Stimulated activated CD4-positive, alpha-beta T cell treated with anti-CD3 and anti-CD28 coated beads, TNF-alpha, amount 100 ng/mL, for 4 hours (primary cell): ENCODE results near the gene PRKCA.
"Not testable (repeated sequence)": the region's sequence is repeated elsewhere in the genome, so short reads cannot be mapped to it uniquely, and the experiment has no call there.

ENCODE experiments used
- DNase-seq, 3 experiments: peaks; one replicate each; pipeline ENCODE4 v3.0.0-alpha.2; 2020; ENCODE audit warnings: low read depth in 3 of 3

Gene PRKCA

DNA sequence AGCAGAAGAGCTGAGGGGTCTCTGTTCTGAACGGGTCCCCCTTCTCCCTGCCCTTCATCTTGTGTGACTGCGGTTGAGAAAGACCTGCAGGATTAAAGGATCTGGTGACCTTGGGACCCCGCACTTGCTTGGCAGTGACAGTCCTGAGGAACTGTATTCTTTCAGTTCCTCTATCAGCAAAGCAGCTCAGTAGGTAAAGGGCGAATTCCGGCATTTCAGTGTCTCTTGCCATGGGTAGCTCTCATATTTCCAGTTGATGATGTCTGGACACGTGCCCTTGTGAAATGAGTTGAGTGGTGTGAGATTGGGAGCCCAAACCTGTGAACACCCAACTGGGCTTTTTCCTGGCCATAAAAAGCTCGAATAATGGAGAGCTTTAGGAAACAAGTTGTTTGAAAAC lies 135.7 kb downstream of the PRKCA start:
- DNase-seq = no peak

GRCh38 chr17:66441101-66441661 lies 138.8 kb downstream of the PRKCA start:
- no peak for DNase-seq

- DNase-seq = no peak
These were observed 140.8 kb downstream of the PRKCA start for GRCh38 chr17:66443166-66443565.

GRCh38 chr17:66443606-66444005 lies 141.2 kb downstream of the PRKCA start:
- DNase-seq = no peak

- no peak for DNase-seq
These were observed 141.6 kb downstream of the PRKCA start for GRCh38 chr17:66444031-66444430.

- no peak for DNase-seq
These were observed 142.8 kb downstream of the PRKCA start for GRCh38 chr17:66445229-66445628.

DNA sequence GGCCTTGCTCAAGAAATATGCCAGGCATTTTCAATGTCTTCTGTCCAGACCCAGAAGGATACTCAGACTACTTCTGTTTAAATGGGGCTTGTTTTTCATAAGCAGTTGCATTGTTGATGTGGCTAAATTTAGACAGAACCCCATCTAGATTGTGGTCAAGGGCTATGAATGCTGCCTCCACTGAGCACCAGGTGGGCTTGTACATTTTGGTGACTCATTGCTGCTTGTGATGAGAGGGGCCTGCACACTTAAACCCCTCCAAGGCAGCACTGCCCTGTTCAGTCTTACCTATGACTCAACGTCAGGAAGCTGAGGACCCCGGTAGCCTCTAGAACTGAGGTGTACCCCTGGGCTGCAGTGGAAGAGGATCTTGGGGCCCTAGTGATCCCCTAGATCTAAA lies 144.0 kb downstream of the PRKCA start:
- no peak for DNase-seq

GRCh38 chr17:66447159-66447558 lies 144.7 kb downstream of the PRKCA start:
- no peak for DNase-seq

- no peak for DNase-seq
These were observed 145.7 kb downstream of the PRKCA start for GRCh38 chr17:66448026-66448639.

DNA sequence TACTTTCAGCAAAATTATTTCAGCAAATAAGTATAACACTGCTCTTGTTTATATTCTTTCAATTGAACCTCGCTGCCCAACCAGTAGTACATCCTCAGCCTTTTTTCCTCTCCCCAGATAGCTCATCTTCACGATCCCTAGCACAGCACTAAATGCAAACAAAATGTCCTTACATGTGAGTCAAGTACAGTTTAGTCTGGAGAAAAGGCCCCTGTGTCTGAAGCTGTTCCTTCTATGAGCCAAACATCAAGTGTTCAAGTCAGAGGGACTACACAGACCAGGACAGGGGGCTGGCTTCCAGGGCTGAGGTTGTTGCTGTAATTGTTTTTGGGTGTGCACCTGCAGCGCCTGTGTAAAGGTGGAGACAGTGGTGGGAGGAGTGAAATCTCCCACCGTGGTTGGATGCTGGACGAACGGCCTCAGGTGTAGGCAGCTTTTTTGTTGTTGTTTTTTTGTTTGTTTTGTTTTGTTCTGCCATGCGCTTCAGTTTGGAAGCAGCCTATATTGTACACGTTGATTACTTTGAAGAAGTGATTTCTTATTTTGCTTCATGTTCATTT lies 147.1 kb downstream of the PRKCA start:
- DNase-seq = no peak

DNA sequence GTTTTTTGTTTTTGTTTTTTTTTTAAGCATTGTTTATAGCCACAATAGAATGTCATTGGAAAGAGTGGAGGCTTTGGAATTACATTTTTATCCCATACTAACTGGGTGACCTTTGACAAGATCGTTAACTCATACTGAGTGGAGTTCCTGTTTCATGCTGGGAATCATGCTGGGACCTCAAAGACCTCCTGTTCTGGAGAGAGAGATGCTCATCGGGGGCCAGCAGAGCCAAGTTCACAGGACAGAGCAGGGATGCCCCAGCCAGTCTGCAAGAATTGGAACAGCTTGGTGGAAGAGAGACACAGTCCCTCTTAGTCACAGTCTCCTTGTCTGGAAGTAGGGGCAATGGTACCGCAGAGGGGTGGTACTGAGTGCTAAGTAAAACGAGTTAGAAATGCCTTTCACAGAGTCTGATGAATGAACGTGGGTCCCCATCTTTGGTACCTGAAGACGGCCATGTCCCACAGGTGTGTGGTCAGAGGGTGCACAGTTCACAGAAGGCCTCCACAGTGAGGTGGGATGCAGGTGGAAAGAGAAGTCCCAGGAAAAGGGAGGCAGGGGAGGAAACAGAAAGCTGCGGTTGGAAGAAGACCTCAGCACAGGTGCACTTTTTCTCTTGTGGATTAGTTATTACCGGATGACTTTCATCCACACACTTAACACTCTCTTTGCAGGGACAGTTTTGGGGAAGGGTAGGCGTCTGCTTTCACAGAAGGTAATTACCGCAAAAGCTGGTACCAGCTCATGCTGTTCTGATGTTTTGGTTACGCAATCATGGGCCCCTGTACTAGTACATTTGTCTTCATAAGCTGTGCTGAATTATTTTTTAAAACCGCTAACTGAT lies 147.8 kb downstream of the PRKCA start:
- DNase-seq = no peak

DNA sequence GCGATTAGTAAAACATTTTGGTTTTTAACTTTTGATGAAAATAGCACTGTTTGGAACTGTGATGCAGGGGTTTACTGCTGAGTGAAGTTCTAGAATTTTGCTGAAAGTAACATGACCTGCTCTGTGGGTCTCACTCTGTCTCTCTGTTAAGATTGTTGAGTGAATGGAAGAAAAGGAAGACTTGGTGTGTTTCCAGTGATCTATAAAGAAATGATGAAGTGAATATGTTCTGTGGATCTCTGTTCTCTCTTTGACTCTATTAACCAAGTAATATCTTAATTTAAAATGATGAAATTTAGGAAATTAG lies 148.4 kb downstream of the PRKCA start:
- no peak for DNase-seq

DNA sequence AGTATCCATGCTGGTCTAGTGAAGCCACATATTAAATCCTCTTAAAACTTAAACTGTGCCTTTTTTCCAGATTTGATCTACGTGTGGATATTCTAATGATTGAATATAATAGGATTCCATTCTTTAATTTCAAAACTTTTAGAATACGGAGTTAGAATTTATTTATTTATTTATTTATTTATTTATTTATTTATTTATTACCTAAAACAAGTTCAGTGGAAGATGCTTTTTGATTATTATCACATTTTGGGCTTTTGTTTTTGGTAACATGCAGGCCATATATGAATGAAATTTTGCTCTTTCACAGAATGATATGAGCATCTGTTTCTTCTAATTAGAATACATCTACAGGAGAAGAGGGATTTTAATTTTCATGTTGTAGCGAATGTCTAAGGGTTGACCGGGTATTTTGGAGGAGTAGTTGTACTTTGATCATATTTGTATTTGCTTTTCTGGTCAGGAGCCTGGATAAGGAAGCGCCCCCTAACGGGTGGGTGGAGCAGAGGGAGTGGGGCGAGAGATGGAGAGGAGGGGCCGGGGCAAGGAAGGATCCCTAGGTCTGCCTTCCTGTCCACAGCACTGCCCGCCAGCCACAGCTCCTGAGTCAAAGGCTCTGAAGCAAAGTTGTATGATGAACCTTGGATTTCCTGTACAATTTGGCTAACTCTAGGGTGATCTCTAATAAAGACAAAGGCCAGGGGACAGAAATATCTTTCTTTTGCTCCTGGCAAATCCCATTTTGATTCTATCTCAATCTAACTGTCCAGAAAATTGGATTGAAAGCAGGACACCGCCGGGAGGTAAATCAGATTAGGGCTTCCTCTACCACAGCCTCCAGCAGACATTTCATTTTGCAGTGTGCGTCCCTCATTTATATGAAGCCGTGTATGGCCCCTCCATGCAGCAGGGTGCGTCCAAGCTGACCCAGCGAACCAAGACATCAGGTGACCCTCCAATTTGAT lies 149.1 kb downstream of the PRKCA start:
- no peak for DNase-seq

GRCh38 chr17:66455060-66455459 lies 152.6 kb downstream of the PRKCA start:
- no peak for DNase-seq

DNA sequence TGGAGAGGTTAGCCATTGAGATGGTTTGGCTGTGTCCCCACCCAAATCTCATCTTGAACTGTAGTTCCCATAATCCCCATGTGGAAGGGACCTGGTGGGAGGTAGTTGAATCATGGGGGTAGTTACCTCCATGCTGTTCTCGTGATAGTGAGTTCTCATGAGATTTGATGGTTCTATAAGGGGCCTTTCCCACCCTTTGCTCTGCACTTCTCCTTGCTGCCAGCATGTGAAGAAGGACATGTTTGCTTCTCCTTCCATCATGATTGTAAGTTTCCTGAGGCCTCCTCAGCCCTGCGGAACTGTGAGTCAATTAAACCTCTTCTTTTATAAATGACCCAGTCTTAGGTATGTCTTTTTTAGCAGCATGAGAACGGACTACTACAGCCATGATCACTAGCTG lies 155.1 kb downstream of the PRKCA start:
- DNase-seq = not testable (repeated sequence)

DNA sequence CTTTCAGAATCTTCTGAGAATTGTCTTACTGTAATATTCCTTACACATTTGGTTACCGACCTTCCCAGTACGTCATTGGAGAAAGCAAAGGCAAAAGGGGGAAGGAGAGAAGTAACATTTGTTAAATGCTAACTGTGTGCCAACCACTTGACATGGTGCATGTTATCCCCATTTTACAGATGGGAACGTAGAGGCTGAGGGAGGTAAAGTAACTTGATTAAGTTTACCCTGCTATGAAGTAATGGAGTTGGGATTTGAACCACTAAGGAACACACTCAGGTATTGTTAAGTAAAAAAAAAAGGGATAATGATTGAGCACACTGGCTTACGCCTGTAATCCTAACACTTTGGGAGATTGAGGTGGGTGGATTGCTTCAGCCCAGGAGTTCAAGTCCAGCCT lies 156.4 kb downstream of the PRKCA start:
- DNase-seq = no peak

DNA sequence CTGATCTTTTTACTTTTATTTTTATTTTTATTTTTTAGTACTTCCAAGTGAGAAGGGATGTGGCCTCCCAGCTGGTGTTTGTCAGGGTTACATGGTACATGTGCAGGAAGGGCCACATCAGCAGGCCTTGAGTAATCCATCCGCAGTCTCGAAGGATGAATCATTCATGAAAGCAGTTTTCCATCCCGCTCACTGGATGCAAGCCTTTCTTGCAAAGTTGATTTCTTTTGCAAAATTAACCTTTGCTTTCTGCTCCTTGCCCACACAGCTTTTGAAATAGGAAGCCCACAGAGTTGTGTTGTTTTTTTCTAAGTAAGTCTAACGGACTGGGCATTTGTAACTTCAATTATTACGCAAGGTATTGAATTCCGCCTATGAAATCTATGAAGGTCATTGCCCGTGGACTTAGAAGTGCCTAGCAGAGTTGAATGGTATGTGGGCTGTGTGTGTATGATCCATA lies 157.4 kb downstream of the PRKCA start:
- DNase-seq = no peak

GRCh38 chr17:66460558-66460957 lies 158.1 kb downstream of the PRKCA start:
- no peak for DNase-seq

DNA sequence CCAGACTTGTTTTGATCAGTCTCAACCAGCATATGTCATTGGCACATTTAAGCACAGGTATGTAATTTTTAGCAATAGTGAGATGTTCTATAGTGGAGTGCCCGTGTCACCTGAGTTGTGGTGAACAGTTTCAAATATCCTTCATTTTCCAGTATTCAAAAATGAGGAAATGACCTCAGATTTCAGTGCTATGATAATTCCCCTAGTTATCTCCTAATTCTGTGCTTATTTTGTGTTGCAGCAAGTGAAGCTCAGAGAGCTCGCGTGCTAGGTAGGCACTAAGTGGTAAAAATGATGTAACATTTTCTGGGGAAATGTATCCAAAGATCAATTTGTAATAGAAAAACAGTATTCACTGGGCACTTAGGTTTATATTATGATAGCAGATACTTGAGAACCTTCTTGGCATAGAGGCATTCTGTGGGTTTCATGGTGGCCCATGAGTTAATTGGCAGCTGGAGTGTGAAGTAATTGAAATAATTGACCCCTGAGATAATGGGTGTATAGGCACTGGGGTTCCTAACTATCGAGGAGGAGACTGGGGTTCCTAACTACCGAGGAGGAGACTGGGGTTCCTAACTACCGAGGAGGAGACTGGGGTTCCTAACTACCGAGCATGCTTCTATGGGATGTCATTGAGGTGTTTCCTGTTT lies 159.1 kb downstream of the PRKCA start:
- DNase-seq = no peak

DNA sequence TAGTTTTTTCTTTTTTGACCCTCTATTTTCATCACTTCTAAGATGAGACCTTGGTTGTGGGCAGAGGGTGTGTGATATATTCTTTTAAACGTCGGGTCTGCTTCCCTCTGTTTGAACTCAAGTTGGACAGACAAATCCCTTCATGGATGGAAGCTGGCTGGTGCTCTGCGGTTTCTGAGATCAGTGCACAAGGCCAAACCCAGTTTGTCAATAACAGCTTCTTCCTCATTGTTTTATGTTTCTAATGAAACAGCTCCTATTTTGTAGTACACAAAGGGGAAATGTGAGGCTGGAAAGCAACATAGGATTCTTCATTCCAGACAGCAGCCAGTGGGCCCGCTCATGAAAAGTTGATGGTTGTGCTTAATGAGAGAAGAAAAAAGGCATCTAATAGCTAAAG lies 159.6 kb downstream of the PRKCA start:
- DNase-seq = no peak

DNA sequence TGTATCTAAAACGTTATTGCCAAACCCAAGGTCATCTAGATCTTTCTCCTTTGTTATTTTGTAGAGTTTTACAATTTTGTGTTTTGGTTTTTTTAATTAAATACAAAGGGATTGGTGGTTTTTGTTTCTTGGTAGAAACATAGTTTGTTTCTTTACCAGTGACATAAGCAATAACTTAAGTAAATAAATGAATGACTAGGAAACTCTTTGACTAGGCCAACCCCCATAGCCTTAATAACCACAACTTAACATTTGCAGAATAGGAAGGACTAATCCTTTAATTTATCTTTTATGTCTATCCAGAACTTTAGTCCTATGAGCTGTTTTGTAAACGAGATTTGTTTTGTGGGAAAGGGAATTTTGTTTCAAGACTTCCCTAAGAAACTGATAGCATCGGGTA lies 162.5 kb downstream of the PRKCA start:
- DNase-seq = no peak
